Stimulated activated naive CD8-positive, alpha-beta T cell treated with anti-CD3 and anti-CD28 coated beads, Interleukin-15, Interleukin-2, amounts not matched to agents 100 U/mL and 50 U/mL, for 24 hours (primary cell): ENCODE measurements around the gene NFIX.

Experiments used
- ATAC-seq: fragments of 150-1000 bp; cut with Tn5 transposase; one replicate; pipeline ENCODE4 v1.10.0; 2021
- DNase-seq: peaks from one replicate; pipeline ENCODE4 v3.0.0; 2021

Gene NFIX

GRCh38 chr19:13093407-13094105 lies 98.3 kb downstream of the NFIX start:
- ATAC-seq = peak; percentile 76
- DNase-seq = peak; percentile 82

- ATAC-seq (no peak), DNase-seq (no peak)
Measured at GRCh38 chr19:13094106-13094504, 98.8 kb downstream of the NFIX start.

- no peak for DNase-seq
- no peak for ATAC-seq
Measured at GRCh38 chr19:13094771-13095392, 99.6 kb downstream of the NFIX start.

- DNase-seq = no peak
- ATAC-seq = no peak
Measured at GRCh38 chr19:13095393-13095784, 100.1 kb downstream of the NFIX start.

GRCh38 chr19:13095934-13096927 lies 101.0 kb downstream of the NFIX start:
- DNase-seq (peak; percentile 43), ATAC-seq (no peak)

GRCh38 chr19:13097033-13097462 lies 101.8 kb downstream of the NFIX start:
- DNase-seq (no peak), ATAC-seq (no peak)

- ATAC-seq = no peak
Measured at GRCh38 chr19:13097463-13098258, 102.4 kb downstream of the NFIX start.

GRCh38 chr19:13098277-13099072 lies 103.2 kb downstream of the NFIX start:
- ATAC-seq = no peak

More at GRCh38 chr19:13097463-13098258, 102.4 kb downstream of the NFIX start:
- DNase-seq = peak; percentile 50

GRCh38 chr19:13099073-13099999 lies 104.1 kb downstream of the NFIX start:
- ATAC-seq (peak; percentile 21), DNase-seq (peak; percentile 79)

More at GRCh38 chr19:13098277-13099072, 103.2 kb downstream of the NFIX start:
- DNase-seq = no peak

GRCh38 chr19:13100031-13100588 lies 104.8 kb downstream of the NFIX start:
- DNase-seq (peak; percentile 77), ATAC-seq (peak; percentile 64)

GRCh38 chr19:13100841-13101589 lies 105.7 kb downstream of the NFIX start:
- ATAC-seq (no peak), DNase-seq (no peak)

- DNase-seq = no peak
- ATAC-seq = no peak
Measured at GRCh38 chr19:13101590-13102415, 106.5 kb downstream of the NFIX start.

- ATAC-seq (no peak), DNase-seq (no peak)
Measured at GRCh38 chr19:13102416-13102665, 107.1 kb downstream of the NFIX start.

- DNase-seq = peak; percentile 65
- peak; percentile 28 for ATAC-seq
Measured at GRCh38 chr19:13102666-13103580, 107.6 kb downstream of the NFIX start, which contains the start of gene LYL1. LYL1 (minus strand) TSS chr19:13102858; CDS start chr19:13101171, 1,687 bp downstream.

GRCh38 chr19:13103581-13104359 lies 108.5 kb downstream of the NFIX start:
- ATAC-seq = no peak
- DNase-seq = no peak

- peak; percentile 86 for DNase-seq
- peak; percentile 44 for ATAC-seq
Measured at GRCh38 chr19:13104360-13104847, 109.1 kb downstream of the NFIX start.
